Smooth muscle cell (in vitro differentiated cells): ENCODE data around the gene RCOR1. TPM values are rescaled to one million over a fixed set of nuclear protein-coding genes. Genes with fewer than 3 reads are reported as not detected.

Experiments
- DNase-seq: peaks from one replicate; lab custom pipeline; 2025; ENCODE audit not compliant: unreplicated experiment; lab: John Stamatoyannopoulos, UW
- H2AFZ ChIP-seq: fragments of 200-600 bp; sonication (generic); 2 replicates; pipeline ENCODE4 v1.6.0; 2016; ENCODE audit warnings: antibody characterized with exemption, low read depth, mild to moderate bottlenecking
- H3F3A ChIP-seq: fragments of 200-600 bp; sonication (generic); 2 replicates; pipeline ENCODE4 v1.6.0; 2017; ENCODE audit warnings: antibody characterized with exemption, low read depth
- H3K27ac ChIP-seq: fragments of 200-600 bp; sonication (generic); 2 replicates; pipeline ENCODE4 v1.5.1; 2016; ENCODE audit warnings: low read depth, mild to moderate bottlenecking
- H3K27me3 ChIP-seq: fragments of 200-600 bp; sonication (generic); 2 replicates; pipeline ENCODE4 v1.6.1; 2016; ENCODE audit warnings: low read depth, mild to moderate bottlenecking
- H3K36me3 ChIP-seq: fragments of 200-600 bp; sonication (generic); 2 replicates; pipeline ENCODE4 v1.5.1; 2016; ENCODE audit warnings: low read depth
- H3K4me1 ChIP-seq: fragments of 200-600 bp; sonication (generic); 2 replicates; pipeline ENCODE4 v1.5.1; 2016; ENCODE audit warnings: low read depth
- H3K4me2 ChIP-seq: fragments of 200-600 bp; sonication (generic); 2 replicates; pipeline ENCODE4 v1.6.0; 2016; ENCODE audit warnings: mild to moderate bottlenecking
- H3K4me3 ChIP-seq: fragments of 200-600 bp; sonication (generic); 2 replicates; pipeline ENCODE4 v1.5.1; 2016; ENCODE audit warnings: mild to moderate bottlenecking
- H3K79me2 ChIP-seq: fragments of 200-600 bp; sonication (generic); 2 replicates; pipeline ENCODE4 v1.6.0; 2016; ENCODE audit warnings: low read depth, mild to moderate bottlenecking
- H3K9ac ChIP-seq: fragments of 200-600 bp; sonication (generic); 2 replicates; pipeline ENCODE4 v1.6.0; 2016; ENCODE audit warnings: low read depth
- H3K9me3 ChIP-seq: fragments of 200-600 bp; sonication (generic); replicated peaks from 2 replicates; pipeline ENCODE4 v1.5.1; 2016; ENCODE audit warnings: low read depth
- H4K20me1 ChIP-seq: fragments of 200-600 bp; sonication (generic); 2 replicates; pipeline ENCODE4 v1.6.0; 2016; ENCODE audit warnings: low read depth
- CTCF ChIP-seq: fragments of 200-600 bp; sonication (generic); IDR thresholded peaks from 2 replicates; pipeline ENCODE4 v1.5.1; 2017; ENCODE audit warnings: borderline replicate concordance, mild to moderate bottlenecking, antibody characterized with exemption; ENCODE audit not compliant: insufficient read depth, poor library complexity, severe bottlenecking
- WGBS: methylation state at CpG from one replicate; pipeline ENCODE4 v1.1.7; 2016; ENCODE audit warnings: low lambda C conversion rate; 5-methylcytosine and 5-hydroxymethylcytosine counted together
- polyA plus RNA-seq: library from polyadenylated mRNA; unstranded; fragments of >200 nt; fragmentation: Nextera tagmentation; extraction: Ambion mirVana; gene quantifications from 2 replicates; pipeline ENCODE4 v1.2.1, GENCODE V29; 2016
- total RNA-seq: library from RNA; depleted of rRNA; stranded (reverse); fragments of >200 nt; gene quantifications from 2 replicates; pipeline ENCODE4 v1.2.3, GENCODE V29; 2014

RCOR1 gene
- total and polyA plus RNA-seq, 2 experiments from 2014 or later = 4.4 to 29.3 TPM

- H3K36me3 ChIP-seq = peaks cover 5% of the 10 kb centered on the region
- no peak overlapping the region for H3K4me2 ChIP-seq
- no peak for TF ChIP-seq CTCF
- H3F3A ChIP-seq = no peaks in the 10 kb centered on the region
- peaks cover 2% of the 10 kb centered on the region for H3K9me3 ChIP-seq
- 96% methylated on average over 22 of the region's 28 CpGs for whole genome bisulfite sequencing
- no peak for DNase-seq
- no peaks in the 10 kb centered on the region for H4K20me1 ChIP-seq
- no peak overlapping the region for H3K4me3 ChIP-seq
- no peaks in the 10 kb centered on the region for H3K27me3 ChIP-seq
- no peaks in the 10 kb centered on the region for H3K79me2 ChIP-seq
- no peak overlapping the region for H3K9ac ChIP-seq
- no peaks in the 10 kb centered on the region for H3K4me1 ChIP-seq
- H2AFZ ChIP-seq = no peak overlapping the region
- no peak overlapping the region for H3K27ac ChIP-seq
These were observed 154.4 kb downstream of the RCOR1 start for GRCh38 chr14:102746634-102747438.

- H3K4me1 ChIP-seq = no peaks in the 10 kb centered on the region
- no peak overlapping the region for H3K27ac ChIP-seq
- no peak overlapping the region for H3K9ac ChIP-seq
- no peak overlapping the region for H2AFZ ChIP-seq
- no peaks in the 10 kb centered on the region for H3F3A ChIP-seq
- TF ChIP-seq CTCF = no peak
- no peaks in the 10 kb centered on the region for H3K27me3 ChIP-seq
- H3K4me3 ChIP-seq = no peak overlapping the region
- H3K79me2 ChIP-seq = no peaks in the 10 kb centered on the region
- 96% methylated on average over 8 of the region's 8 CpGs for WGBS
- H3K4me2 ChIP-seq = no peak overlapping the region
- H3K9me3 ChIP-seq = no peaks in the 10 kb centered on the region
- no peaks in the 10 kb centered on the region for H4K20me1 ChIP-seq
- DNase-seq = no peak
- H3K36me3 ChIP-seq = no peaks in the 10 kb centered on the region
These were observed 156.4 kb downstream of the RCOR1 start for GRCh38 chr14:102748806-102749205.

- H3K79me2 ChIP-seq = no peaks in the 10 kb centered on the region
- DNase-seq = no peak
- H2AFZ ChIP-seq = no peak overlapping the region
- H3F3A ChIP-seq = no peaks in the 10 kb centered on the region
- no peaks in the 10 kb centered on the region for H4K20me1 ChIP-seq
- 89% methylated on average over 33 of the region's 33 CpGs for WGBS
- H3K27ac ChIP-seq = no peak overlapping the region
- no peak overlapping the region for H3K4me3 ChIP-seq
- H3K27me3 ChIP-seq = no peaks in the 10 kb centered on the region
- no peak overlapping the region for H3K4me2 ChIP-seq
- no peaks in the 10 kb centered on the region for H3K9me3 ChIP-seq
- H3K36me3 ChIP-seq = no peaks in the 10 kb centered on the region
- no peak overlapping the region for H3K9ac ChIP-seq
- no peak for TF ChIP-seq CTCF
- H3K4me1 ChIP-seq = no peaks in the 10 kb centered on the region
These were observed 157.2 kb downstream of the RCOR1 start for GRCh38 chr14:102749393-102750305.
